DOHH2 (cell line): Measurements from ENCODE around the gene KYAT1.

Source experiments
- EZH2phosphoT487 ChIP-seq: fragments of 200-600 bp; sonication (generic); IDR thresholded peaks from 2 replicates; pipeline ENCODE4 v1.6.1; 2017; ENCODE audit warnings: borderline replicate concordance, mild to moderate bottlenecking, antibody characterized with exemption, low read length, moderate library complexity, mixed read lengths
- TF ChIP-seq, protein P1 (sequence below): fragments of 200-600 bp; sonication (generic); IDR thresholded peaks from one replicate; pipeline ENCODE4 v1.5.1; 2014; ENCODE audit warnings: antibody characterized with exemption, mild to moderate bottlenecking, low read depth, low read length; ENCODE audit not compliant: poor library complexity, severe bottlenecking

DNA sequence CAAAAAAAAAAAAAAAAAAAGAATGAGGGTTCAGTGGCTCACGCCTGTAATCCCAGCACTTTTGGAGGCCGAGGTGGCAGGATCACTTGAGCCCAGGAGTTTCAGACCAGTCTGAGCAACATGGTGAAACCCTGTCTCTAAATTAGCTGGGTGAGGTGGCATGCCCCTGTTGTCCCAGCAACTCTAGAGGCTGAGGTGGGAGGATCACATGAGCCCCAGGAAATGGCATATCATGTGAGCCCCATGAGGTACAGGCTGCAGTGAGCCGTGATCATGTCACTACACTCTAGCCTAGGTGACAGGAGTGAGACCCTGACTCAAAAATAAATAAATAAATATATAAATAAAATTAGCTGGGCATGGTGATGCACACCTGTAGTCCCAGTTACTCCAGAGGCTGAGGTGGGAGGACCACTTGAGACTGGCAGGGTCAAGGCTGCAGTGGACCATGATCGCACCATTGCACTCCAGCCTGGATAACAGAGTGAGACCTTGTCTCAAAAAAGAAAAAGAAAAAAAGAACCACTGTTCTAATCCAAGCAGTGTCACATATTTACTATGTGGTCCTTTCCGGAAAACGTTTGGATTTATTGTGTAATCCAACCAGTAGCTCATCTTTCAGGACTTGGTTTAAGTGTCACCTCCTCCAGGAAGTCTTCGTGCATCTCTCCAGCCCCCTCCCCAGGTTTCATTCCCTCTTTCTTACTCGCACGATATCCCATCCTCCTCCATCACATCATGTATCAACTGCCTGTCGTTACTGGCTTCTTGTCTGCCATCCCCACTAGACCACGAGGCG lies 39.9 kb downstream of the KYAT1 start:
- TF ChIP-seq, protein P1, sequence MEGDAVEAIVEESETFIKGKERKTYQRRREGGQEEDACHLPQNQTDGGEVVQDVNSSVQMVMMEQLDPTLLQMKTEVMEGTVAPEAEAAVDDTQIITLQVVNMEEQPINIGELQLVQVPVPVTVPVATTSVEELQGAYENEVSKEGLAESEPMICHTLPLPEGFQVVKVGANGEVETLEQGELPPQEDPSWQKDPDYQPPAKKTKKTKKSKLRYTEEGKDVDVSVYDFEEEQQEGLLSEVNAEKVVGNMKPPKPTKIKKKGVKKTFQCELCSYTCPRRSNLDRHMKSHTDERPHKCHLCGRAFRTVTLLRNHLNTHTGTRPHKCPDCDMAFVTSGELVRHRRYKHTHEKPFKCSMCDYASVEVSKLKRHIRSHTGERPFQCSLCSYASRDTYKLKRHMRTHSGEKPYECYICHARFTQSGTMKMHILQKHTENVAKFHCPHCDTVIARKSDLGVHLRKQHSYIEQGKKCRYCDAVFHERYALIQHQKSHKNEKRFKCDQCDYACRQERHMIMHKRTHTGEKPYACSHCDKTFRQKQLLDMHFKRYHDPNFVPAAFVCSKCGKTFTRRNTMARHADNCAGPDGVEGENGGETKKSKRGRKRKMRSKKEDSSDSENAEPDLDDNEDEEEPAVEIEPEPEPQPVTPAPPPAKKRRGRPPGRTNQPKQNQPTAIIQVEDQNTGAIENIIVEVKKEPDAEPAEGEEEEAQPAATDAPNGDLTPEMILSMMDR = no peak
- TF ChIP-seq EZH2phosphoT487 = no peak
